Trophoblast cell (in vitro differentiated cells and primary cell): ENCODE measurements around the gene SDK2.

Experiments used
- DNase-seq, 2 donors: peaks; one replicate each; pipeline ENCODE4 v3.0.0-alpha.2; 2016
- H2AFZ ChIP-seq: 2 replicates; pipeline ENCODE4 v1.6.1; 2013; ENCODE audit warnings: low read length, moderate library complexity, mild to moderate bottlenecking; ENCODE audit not compliant: insufficient read depth, poor library complexity
- H2AK5ac ChIP-seq: 2 replicates; pipeline ENCODE4 v1.6.1; 2013; ENCODE audit warnings: mild to moderate bottlenecking, low read length
- H2BK120ac ChIP-seq: 2 replicates; pipeline ENCODE4 v1.6.1; 2013; ENCODE audit warnings: low read length, mild to moderate bottlenecking, moderate library complexity; ENCODE audit not compliant: insufficient read depth, poor library complexity
- H2BK12ac ChIP-seq: 2 replicates; pipeline ENCODE4 v1.6.1; 2013; ENCODE audit warnings: mild to moderate bottlenecking, low read length, moderate library complexity
- H2BK5ac ChIP-seq: 2 replicates; pipeline ENCODE4 v1.6.1; 2013; ENCODE audit warnings: low read length, low read depth, moderate library complexity, mild to moderate bottlenecking; ENCODE audit not compliant: poor library complexity
- H3K14ac ChIP-seq: 2 replicates; pipeline ENCODE4 v1.6.1; 2013; ENCODE audit warnings: mild to moderate bottlenecking, low read length
- H3K18ac ChIP-seq: 2 replicates; pipeline ENCODE4 v1.6.1; 2013; ENCODE audit warnings: mild to moderate bottlenecking, low read length
- H3K23ac ChIP-seq: 2 replicates; pipeline ENCODE4 v1.6.1; 2013; ENCODE audit warnings: low read length
- H3K27ac ChIP-seq: 2 replicates; pipeline ENCODE4 v1.5.1; 2013; ENCODE audit warnings: low read depth, mild to moderate bottlenecking, inconsistent platforms, low read length, moderate library complexity
- H3K27me3 ChIP-seq: 2 replicates; pipeline ENCODE4 v1.6.1; 2013; ENCODE audit warnings: inconsistent platforms, mild to moderate bottlenecking, low read length, moderate library complexity; ENCODE audit not compliant: insufficient read depth
- H3K36me3 ChIP-seq, 2 experiments: 1 replicate in 1 of 2; 2 replicates in 1 of 2; pipeline ENCODE4 v1.6.1; 2013; ENCODE audit warnings: low read length in 2 of 2, mild to moderate bottlenecking in 2 of 2, moderate library complexity in 1 of 2; ENCODE audit not compliant: insufficient read depth in 2 of 2, control insufficient read depth in 1 of 2
- H3K4ac ChIP-seq: 2 replicates; pipeline ENCODE4 v1.6.1; 2013; ENCODE audit warnings: low read depth, mild to moderate bottlenecking, low read length, moderate library complexity
- H3K4me1 ChIP-seq, 2 experiments: 1 replicate in 1 of 2; 2 replicates in 1 of 2; pipeline ENCODE4 v1.6.1; 2013; ENCODE audit warnings: low read length in 2 of 2, mild to moderate bottlenecking in 2 of 2, moderate library complexity in 1 of 2; ENCODE audit not compliant: insufficient read depth in 2 of 2, control insufficient read depth in 1 of 2
- H3K4me2 ChIP-seq: 2 replicates; pipeline ENCODE4 v1.6.1; 2013; ENCODE audit warnings: inconsistent platforms, mild to moderate bottlenecking, low read length, moderate library complexity
- H3K4me3 ChIP-seq: 2 replicates; pipeline ENCODE4 v1.5.1; 2013; ENCODE audit warnings: mild to moderate bottlenecking, low read depth, low read length, inconsistent platforms
- H3K79me1 ChIP-seq: one replicate; pipeline ENCODE4 v1.6.1; 2013; ENCODE audit warnings: low read length
- H3K79me2 ChIP-seq: 2 replicates; pipeline ENCODE4 v1.6.1; 2013; ENCODE audit warnings: low read length, mild to moderate bottlenecking; ENCODE audit not compliant: control insufficient read depth, insufficient read depth, poor library complexity
- H3K9ac ChIP-seq: 2 replicates; pipeline ENCODE4 v1.6.1; 2013; ENCODE audit warnings: mild to moderate bottlenecking, low read length
- H3K9me3 ChIP-seq: 2 replicates; pipeline ENCODE4 v1.6.1; 2013; ENCODE audit warnings: low read depth, mild to moderate bottlenecking, control low read depth, inconsistent platforms, low read length; ENCODE audit not compliant: insufficient read depth
- H4K12ac ChIP-seq: 2 replicates; pipeline ENCODE4 v1.6.1; 2013; ENCODE audit warnings: low read depth, mild to moderate bottlenecking, low read length, moderate library complexity
- H4K8ac ChIP-seq: 2 replicates; pipeline ENCODE4 v1.6.1; 2013; ENCODE audit warnings: low read depth, mild to moderate bottlenecking, low read length, moderate library complexity
- H4K91ac ChIP-seq: one replicate; pipeline ENCODE4 v1.6.1; 2013; ENCODE audit warnings: low read depth, mild to moderate bottlenecking, low read length, moderate library complexity
- WGBS: extraction: QIAGEN DNeasy Blood & Tissue Kit; methylation state at CpG from one replicate; pipeline ENCODE4 v1.1.7; 2013; ENCODE audit warnings: missing lambda C conversion rate; ENCODE audit not compliant: insufficient read length, insufficient coverage; ENCODE audit errors: extremely low coverage; 5-methylcytosine and 5-hydroxymethylcytosine counted together

The SDK2 gene

GRCh38 chr17:73645050-73645871, 1.0 kb upstream of the SDK2 start:
- Histone ChIP-seq H3K4me2 (peak overlapping the region; percentile 94), H4K12ac (no peak overlapping the region), H3K4me1 (peaks cover 10 to 16% of the 10 kb centered on the region in 2 experiments), H2BK5ac (no peak overlapping the region), H3K18ac (no peak overlapping the region), H2AK5ac (no peak overlapping the region), H3K27ac (no peak overlapping the region), H3K9me3 (no peaks in the 10 kb centered on the region), H3K4ac (no peak overlapping the region), H3K27me3 (peaks cover 18% of the 10 kb centered on the region), H2BK120ac (peak overlapping the region; percentile 34), H3K4me3 (peak overlapping the region; percentile 71), H3K36me3 (no peaks in the 10 kb centered on the region), H4K8ac (peak overlapping the region; percentile 22), H3K79me2 (no peaks in the 10 kb centered on the region), H3K79me1 (peaks cover 16% of the 10 kb centered on the region), H3K14ac (peak overlapping the region; percentile 25), H3K23ac (no peak overlapping the region), H2AFZ (peak overlapping the region; percentile 70), H3K9ac (no peak overlapping the region), H2BK12ac (no peak overlapping the region), H4K91ac (no peak overlapping the region)
- peak; percentile 23 to 60 for DNase-seq
- no CpG with 5 or more reads among the region's 90 CpGs for WGBS

DNA sequence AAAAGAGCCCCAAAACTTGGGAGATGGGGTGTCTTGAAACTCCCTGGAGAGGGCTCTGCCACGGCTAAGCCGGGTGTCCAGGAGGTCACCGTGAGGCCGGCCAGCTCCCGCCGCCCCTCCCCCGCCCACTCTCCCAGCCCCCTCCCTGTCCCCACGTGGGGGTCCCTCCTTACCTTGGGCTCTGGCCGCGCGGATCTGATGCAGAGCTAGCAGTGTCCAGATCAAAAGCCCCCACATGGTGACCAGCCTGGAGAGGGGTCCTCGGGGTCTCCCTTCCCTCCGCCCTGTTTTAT, 447 bp downstream of the SDK2 start:
- peak overlapping the region; percentile 94 for H3K4me2 ChIP-seq
- peaks cover 18% of the 10 kb centered on the region for H3K27me3 ChIP-seq
- H4K91ac ChIP-seq = peak overlapping the region; percentile 63
- no peaks in the 10 kb centered on the region for H3K9me3 ChIP-seq
- no peak overlapping the region for H3K18ac ChIP-seq
- peaks cover 10 to 17% of the 10 kb centered on the region in 2 experiments for H3K4me1 ChIP-seq
- H3K79me1 ChIP-seq = peaks cover 17% of the 10 kb centered on the region
- peak overlapping the region; percentile 55 for H3K14ac ChIP-seq
- no peak for DNase-seq
- H4K12ac ChIP-seq = no peak overlapping the region
- peak overlapping the region; percentile 35 for H3K9ac ChIP-seq
- no peaks in the 10 kb centered on the region for H3K36me3 ChIP-seq
- peak overlapping the region; percentile 71 for H3K4me3 ChIP-seq
- no peak overlapping the region for H3K27ac ChIP-seq
- WGBS = no CpG with 5 or more reads among the region's 13 CpGs
- H3K23ac ChIP-seq = no peak overlapping the region
- H2BK120ac ChIP-seq = no peak overlapping the region
- H2BK5ac ChIP-seq = peak overlapping the region; percentile 6
- H2AFZ ChIP-seq = no peak overlapping the region
- H2BK12ac ChIP-seq = no peak overlapping the region
- H3K4ac ChIP-seq = peak overlapping the region; percentile 25
- H3K79me2 ChIP-seq = no peaks in the 10 kb centered on the region
- no peak overlapping the region for H4K8ac ChIP-seq
- H2AK5ac ChIP-seq = no peak overlapping the region

- WGBS = no CpG with 5 or more reads among the region's 68 CpGs
- peaks cover 10 to 17% of the 10 kb centered on the region in 2 experiments for H3K4me1 ChIP-seq
- no peak overlapping the region for H2AK5ac ChIP-seq
- H3K36me3 ChIP-seq = no peaks in the 10 kb centered on the region
- peak overlapping the region; percentile 68 for H2BK120ac ChIP-seq
- H3K18ac ChIP-seq = peak overlapping the region; percentile 72
- H3K27ac ChIP-seq = no peak overlapping the region
- H3K4me2 ChIP-seq = peak overlapping the region; percentile 94
- no peak overlapping the region for H2BK12ac ChIP-seq
- peak overlapping the region; percentile 68 for H3K9ac ChIP-seq
- no peaks in the 10 kb centered on the region for H3K79me2 ChIP-seq
- peak overlapping the region; percentile 27 for H4K91ac ChIP-seq
- H3K23ac ChIP-seq = no peak overlapping the region
- H2AFZ ChIP-seq = peak overlapping the region; percentile 35
- DNase-seq = peak; percentile 23 to 59
- no peaks in the 10 kb centered on the region for H3K9me3 ChIP-seq
- H3K79me1 ChIP-seq = peaks cover 17% of the 10 kb centered on the region
- peaks cover 16% of the 10 kb centered on the region for H3K27me3 ChIP-seq
- H3K4me3 ChIP-seq = peak overlapping the region; percentile 71
- peak overlapping the region; percentile 42 for H4K8ac ChIP-seq
- peak overlapping the region; percentile 24 for H3K14ac ChIP-seq
- peak overlapping the region; percentile 30 for H3K4ac ChIP-seq
- peak overlapping the region; percentile 21 for H2BK5ac ChIP-seq
- peak overlapping the region; percentile 56 for H4K12ac ChIP-seq
Measured at GRCh38 chr17:73643001-73643851, 1.0 kb downstream of the SDK2 start.

DNA sequence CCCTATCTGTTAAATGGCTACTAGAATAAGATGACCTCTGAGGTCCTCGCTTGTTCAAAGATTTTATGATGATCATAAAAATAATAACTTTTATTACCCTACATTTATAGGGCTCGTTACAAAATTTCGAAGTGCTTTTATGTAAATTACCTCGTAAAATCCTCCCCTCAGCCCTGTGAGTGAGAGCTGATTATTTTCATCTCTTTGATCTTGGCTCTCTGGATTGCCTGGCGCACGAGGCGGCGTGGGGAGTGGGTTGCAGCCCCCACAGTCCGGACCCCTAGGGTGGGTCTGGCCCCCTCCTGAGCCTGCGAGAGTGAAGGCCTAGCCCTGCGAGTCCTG, 1.6 kb downstream of the SDK2 start:
- no peak overlapping the region for H2BK120ac ChIP-seq
- DNase-seq = no peak
- H4K12ac ChIP-seq = peak overlapping the region; percentile 56
- H3K27ac ChIP-seq = no peak overlapping the region
- peak overlapping the region; percentile 24 for H3K14ac ChIP-seq
- H3K23ac ChIP-seq = no peak overlapping the region
- H3K79me2 ChIP-seq = no peaks in the 10 kb centered on the region
- no peak overlapping the region for H4K91ac ChIP-seq
- no peak overlapping the region for H2BK12ac ChIP-seq
- H3K4me1 ChIP-seq = peaks cover 10 to 17% of the 10 kb centered on the region in 2 experiments
- peak overlapping the region; percentile 94 for H3K4me2 ChIP-seq
- H2BK5ac ChIP-seq = no peak overlapping the region
- H2AK5ac ChIP-seq = no peak overlapping the region
- no peaks in the 10 kb centered on the region for H3K36me3 ChIP-seq
- WGBS = no CpG with 5 or more reads among the region's 11 CpGs
- H3K9ac ChIP-seq = peak overlapping the region; percentile 68
- peaks cover 17% of the 10 kb centered on the region for H3K79me1 ChIP-seq
- peaks cover 16% of the 10 kb centered on the region for H3K27me3 ChIP-seq
- H3K18ac ChIP-seq = peak overlapping the region; percentile 11
- no peaks in the 10 kb centered on the region for H3K9me3 ChIP-seq
- peak overlapping the region; percentile 26 for H4K8ac ChIP-seq
- peak overlapping the region; percentile 71 for H3K4me3 ChIP-seq
- H2AFZ ChIP-seq = peak overlapping the region; percentile 35
- peak overlapping the region; percentile 30 for H3K4ac ChIP-seq
